Frontal cortex (tissue), 4 donors: ENCODE data around the gene THPO. TPM values are rescaled to one million over a fixed set of nuclear protein-coding genes. Genes with fewer than 3 reads are reported as not detected.

ENCODE experiments used
- DNase-seq, 2 donors: peaks; one replicate each; pipeline ENCODE4 v3.0.0; 2012; ENCODE audit warnings: low spot score in 2 of 2
- FAIRE-seq: peaks from 2 replicates; lab custom pipeline; 2012; peaks lifted over from hg19 to GRCh38; lab: Jason Lieb, UNC
- total RNA-seq: library from RNA; depleted of rRNA; stranded (reverse); fragments of >200 nt; gene quantifications from one replicate; pipeline ENCODE4 v1.2.3, GENCODE V29; 2014
- donor health status: control.
- donor health status: control.
- donor health status: control.

Gene THPO
- 0.41 TPM for total RNA-seq

GRCh38 chr3:184377882-184378445 is at the start of gene THPO:
Gene THPO, minus strand, starts transcription at chr3:184378207. Its CDS starts 1,948 bp downstream, at chr3:184376259.
- FAIRE-seq: no peak
- DNase-seq: no peak

- DNase-seq (no peak), FAIRE-seq (no peak)
Measured at GRCh38 chr3:184426691-184427141, 48.7 kb upstream of the THPO start.

- DNase-seq: no peak
- FAIRE-seq: no peak
Measured at GRCh38 chr3:184423561-184423960, 45.6 kb upstream of the THPO start.

GRCh38 chr3:184419171-184419570 is 41.2 kb upstream of the THPO start:
- DNase-seq (no peak), FAIRE-seq (no peak)

- DNase-seq: peak; percentile 24 to 62
Measured at GRCh38 chr3:184417619-184418327, 39.8 kb upstream of the THPO start.

GRCh38 chr3:184415203-184415490 is 37.1 kb upstream of the THPO start:
- no peak for DNase-seq
- FAIRE-seq: no peak

More at GRCh38 chr3:184417619-184418327, 39.8 kb upstream of the THPO start:
- no peak for FAIRE-seq

- DNase-seq: no peak
- no peak for FAIRE-seq
Measured at GRCh38 chr3:184414418-184415202, 36.6 kb upstream of the THPO start.

- no peak for DNase-seq
- FAIRE-seq: no peak
Measured at GRCh38 chr3:184409946-184410500, 32.0 kb upstream of the THPO start.

GRCh38 chr3:184409331-184409926 is 31.4 kb upstream of the THPO start:
- FAIRE-seq: no peak
- DNase-seq: no peak

- DNase-seq: no peak
- FAIRE-seq: no peak
Measured at GRCh38 chr3:184405075-184406030, 27.3 kb upstream of the THPO start.

- FAIRE-seq (no peak), DNase-seq (no peak)
Measured at GRCh38 chr3:184399410-184399809, 21.4 kb upstream of the THPO start.

- no peak for FAIRE-seq
Measured at GRCh38 chr3:184395320-184395660, 17.3 kb upstream of the THPO start.

GRCh38 chr3:184391266-184391665 is 13.3 kb upstream of the THPO start:
- FAIRE-seq (no peak), DNase-seq (no peak)

More at GRCh38 chr3:184395320-184395660, 17.3 kb upstream of the THPO start:
- DNase-seq: no peak

- no peak for DNase-seq
- no peak for FAIRE-seq
Measured at GRCh38 chr3:184389935-184390528, 12.0 kb upstream of the THPO start.

- no peak for DNase-seq
- no peak for FAIRE-seq
Measured at GRCh38 chr3:184389384-184389783, 11.4 kb upstream of the THPO start.

- no peak for FAIRE-seq
- DNase-seq: no peak
Measured at GRCh38 chr3:184388936-184389230, 10.9 kb upstream of the THPO start.

- FAIRE-seq: no peak
- DNase-seq: no peak
Measured at GRCh38 chr3:184388164-184388935, 10.3 kb upstream of the THPO start.

GRCh38 chr3:184387174-184387714 is 9.2 kb upstream of the THPO start:
- FAIRE-seq (no peak), DNase-seq (no peak)
